ENCODE results near the gene CTU1.

Gene CTU1

GRCh38 chr19:51139299-51140014 is 31.2 kb upstream of the CTU1 start:
- TF ChIP-seq ZFX (IDR thresholded peaks at IDR 0.05), result no peak
- TF ChIP-seq, protein P1, sequence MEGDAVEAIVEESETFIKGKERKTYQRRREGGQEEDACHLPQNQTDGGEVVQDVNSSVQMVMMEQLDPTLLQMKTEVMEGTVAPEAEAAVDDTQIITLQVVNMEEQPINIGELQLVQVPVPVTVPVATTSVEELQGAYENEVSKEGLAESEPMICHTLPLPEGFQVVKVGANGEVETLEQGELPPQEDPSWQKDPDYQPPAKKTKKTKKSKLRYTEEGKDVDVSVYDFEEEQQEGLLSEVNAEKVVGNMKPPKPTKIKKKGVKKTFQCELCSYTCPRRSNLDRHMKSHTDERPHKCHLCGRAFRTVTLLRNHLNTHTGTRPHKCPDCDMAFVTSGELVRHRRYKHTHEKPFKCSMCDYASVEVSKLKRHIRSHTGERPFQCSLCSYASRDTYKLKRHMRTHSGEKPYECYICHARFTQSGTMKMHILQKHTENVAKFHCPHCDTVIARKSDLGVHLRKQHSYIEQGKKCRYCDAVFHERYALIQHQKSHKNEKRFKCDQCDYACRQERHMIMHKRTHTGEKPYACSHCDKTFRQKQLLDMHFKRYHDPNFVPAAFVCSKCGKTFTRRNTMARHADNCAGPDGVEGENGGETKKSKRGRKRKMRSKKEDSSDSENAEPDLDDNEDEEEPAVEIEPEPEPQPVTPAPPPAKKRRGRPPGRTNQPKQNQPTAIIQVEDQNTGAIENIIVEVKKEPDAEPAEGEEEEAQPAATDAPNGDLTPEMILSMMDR (conservative IDR thresholded peaks at IDR 0.05), result no peak

GRCh38 chr19:51138549-51138979 is 30.4 kb upstream of the CTU1 start:
- no peak overlapping the region for H3K27ac ChIP-seq
- TF ChIP-seq, protein P1 (conservative IDR thresholded peaks at IDR 0.05), result no peak

More at GRCh38 chr19:51139299-51140014, 31.2 kb upstream of the CTU1 start:
- no peak overlapping the region for H3K27ac ChIP-seq

GRCh38 chr19:51137792-51138425 is 29.7 kb upstream of the CTU1 start:
- TF ChIP-seq ZFX (IDR thresholded peaks at IDR 0.05), result no peak
- TF ChIP-seq, protein P1 (conservative IDR thresholded peaks at IDR 0.05), result no peak
- no peak overlapping the region for H3K27ac ChIP-seq

DNA sequence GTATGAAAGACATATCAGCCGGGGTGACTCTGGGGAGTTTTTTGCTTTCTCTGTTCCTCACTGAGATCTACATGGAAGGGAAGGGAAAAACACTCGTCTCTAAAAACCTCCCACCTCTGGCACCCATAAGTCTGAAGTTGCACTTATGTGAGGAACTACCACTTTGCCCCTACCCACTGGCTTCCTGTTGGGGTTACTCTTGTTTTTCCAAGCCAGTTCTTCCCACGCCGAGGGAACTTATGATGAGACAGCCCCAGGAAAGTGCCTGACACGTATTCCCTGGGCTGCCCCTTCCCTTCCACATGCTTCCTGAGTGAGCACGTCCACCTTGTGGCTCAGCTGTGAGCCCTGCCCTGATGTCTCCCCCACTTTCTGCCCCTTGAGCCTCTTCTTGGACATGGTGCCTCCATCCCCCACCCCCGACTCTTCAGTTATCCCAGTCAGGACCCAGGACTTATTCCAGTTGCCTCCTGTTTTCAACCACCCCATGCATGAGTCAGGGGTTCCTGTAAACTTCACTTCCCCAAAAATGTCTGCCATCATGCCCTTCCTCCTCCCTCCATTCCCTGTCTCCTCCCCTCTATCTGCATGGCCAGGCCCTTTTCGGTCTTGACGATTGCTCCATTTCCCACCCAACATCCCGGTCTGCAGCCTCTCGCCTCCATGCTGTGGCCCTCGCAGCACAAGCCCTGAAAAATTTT is 28.8 kb upstream of the CTU1 start:
- H3K27ac ChIP-seq, result no peak overlapping the region
- TF ChIP-seq ZFX (IDR thresholded peaks at IDR 0.05), result no peak
- TF ChIP-seq, protein P1 (conservative IDR thresholded peaks at IDR 0.05), result no peak

DNA sequence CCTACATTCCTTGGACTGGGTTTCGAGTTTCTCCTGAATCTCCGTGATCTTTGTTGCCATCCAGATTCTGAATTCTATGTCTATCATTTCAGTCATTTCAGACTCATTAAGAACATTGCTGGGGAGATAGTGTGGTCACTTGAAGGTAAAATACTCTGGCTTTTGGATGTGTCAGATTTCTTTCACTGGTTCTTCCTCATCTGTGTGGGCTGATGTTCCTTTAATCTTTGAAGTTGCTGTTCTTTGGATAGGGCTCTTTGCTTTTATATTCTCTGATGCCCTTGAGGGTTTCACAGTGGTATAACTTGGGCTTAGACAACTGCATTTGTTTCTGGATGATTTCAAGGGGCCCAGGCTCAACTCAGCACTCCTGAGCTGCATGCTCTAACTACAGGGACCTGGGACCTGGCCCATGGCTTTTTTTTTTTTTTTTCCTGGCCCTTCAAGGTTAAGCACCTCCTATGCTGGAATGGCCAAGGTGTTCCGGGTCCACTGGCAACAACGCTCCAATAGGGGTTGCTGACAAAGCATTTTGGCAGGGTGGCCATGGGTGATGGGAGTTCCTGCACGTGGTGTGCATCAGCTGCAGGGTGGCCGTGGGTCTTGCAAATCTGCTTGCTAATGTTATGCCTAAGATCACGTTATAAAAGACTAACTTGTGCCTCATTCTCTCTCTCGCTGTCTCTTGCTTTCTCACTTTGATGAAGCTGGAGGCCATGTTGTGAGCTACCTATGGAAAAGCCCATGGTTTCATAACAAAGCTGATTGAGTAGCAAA is 28.0 kb upstream of the CTU1 start:
- no peak overlapping the region for H3K27ac ChIP-seq
- TF ChIP-seq, protein P1 (conservative IDR thresholded peaks at IDR 0.05), result no peak

DNA sequence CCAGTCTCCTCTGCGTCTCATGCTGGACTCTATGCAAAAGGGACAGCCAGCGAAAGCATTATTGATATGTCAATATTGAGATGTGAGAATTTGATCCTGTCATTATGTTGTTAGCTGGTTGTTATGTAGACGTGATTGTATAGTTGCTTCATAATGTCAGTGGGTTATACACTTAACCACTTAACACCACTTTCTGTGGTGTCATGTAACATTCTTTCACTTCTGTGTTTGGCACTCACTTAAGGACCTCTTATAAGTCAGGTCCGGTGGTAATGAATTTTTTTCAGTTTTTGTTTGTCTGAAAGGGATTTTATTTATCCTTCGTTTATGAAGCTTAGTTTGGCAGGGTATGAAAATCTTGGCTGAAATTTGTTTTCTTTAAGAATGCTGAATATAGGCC is 26.8 kb upstream of the CTU1 start:
- H3K27ac ChIP-seq, result no peak overlapping the region
- no peak for TF ChIP-seq ZFX (IDR thresholded peaks at IDR 0.05)
- TF ChIP-seq, protein P1 (conservative IDR thresholded peaks at IDR 0.05), result no peak
